Heart right ventricle (tissue), 16 donors: Measurements from ENCODE around the gene MAN1C1. TPM values are rescaled to one million over a fixed set of nuclear protein-coding genes. Genes with fewer than 3 reads are reported as not detected.
"Not testable (repeated sequence)": the region's sequence is repeated elsewhere in the genome, so short reads cannot be mapped to it uniquely, and the experiment has no call there.

Source experiments
- ATAC-seq, 8 donors: fragments of 200-7000 bp; cut with Tn5 transposase; one replicate each; pipeline ENCODE4 v1.9.1; 2020; ENCODE audit warnings: mild to moderate bottlenecking in 8 of 8, moderate library complexity in 8 of 8, moderate number of reproducible peaks in 1 of 8
- DNase-seq, 2 donors: peaks; one replicate each; pipeline ENCODE4 v3.0.0-alpha.2; 2020
- H3K27ac ChIP-seq, 10 donors: fragments of 200-600 bp; sonication (generic) in 2 of 10; one replicate each; pipeline versions ENCODE4 v1.5.0 to v1.8.0; 2020 to 2022; ENCODE audit warnings: mild to moderate bottlenecking in 3 of 10
- H3K27me3 ChIP-seq, 7 donors: fragments of 200-600 bp; one replicate each; pipeline ENCODE4 v1.8.0; 2021 to 2022; ENCODE audit warnings: mild to moderate bottlenecking in 2 of 7
- H3K36me3 ChIP-seq, 9 donors: fragments of 200-600 bp; sonication (generic) in 1 of 9; one replicate each; pipeline versions ENCODE4 v1.5.0 to v1.8.0; 2020 to 2022; ENCODE audit warnings: mild to moderate bottlenecking in 2 of 9
- H3K4me1 ChIP-seq, 9 donors: fragments of 200-600 bp; sonication (generic) in 1 of 9; one replicate each; pipeline versions ENCODE4 v1.5.0 to v1.8.0; 2020 to 2022; ENCODE audit warnings: mild to moderate bottlenecking in 4 of 9
- H3K4me3 ChIP-seq, 10 donors: fragments of 200-600 bp; sonication (generic) in 2 of 10; one replicate each; pipeline versions ENCODE4 v1.5.0 to v1.8.0; 2020 to 2022; ENCODE audit warnings: mild to moderate bottlenecking in 7 of 10, moderate library complexity in 2 of 10
- H3K9me3 ChIP-seq, 11 donors: fragments of 200-600 bp in 10 of 11; sonication (generic) in 2 of 11; one replicate each; pipeline versions ENCODE4 v1.5.0 to v1.8.0; 2013 to 2022; ENCODE audit warnings: mild to moderate bottlenecking in 2 of 11, control low read depth in 1 of 11, moderate library complexity in 1 of 11
- CTCF ChIP-seq, 9 donors: fragments of 200-600 bp; sonication (generic) in 2 of 9; IDR thresholded peaks; one replicate each; pipeline versions ENCODE4 v1.5.0 to v1.8.0; 2021 to 2022; ENCODE audit warnings: antibody characterized with exemption in 9 of 9, mild to moderate bottlenecking in 5 of 9, moderate library complexity in 1 of 9
- WGBS, 2 donors: extraction: QIAGEN DNeasy Blood & Tissue Kit; methylation state at CpG; one replicate each; pipeline ENCODE4 v1.1.7; 2013; ENCODE audit warnings: inconsistent platforms in 1 of 2; 5-methylcytosine and 5-hydroxymethylcytosine counted together
- intact Hi-C, 10 donors: fragments of 100-400 bp; cut with DNase I; formaldehyde crosslinking; loops; one replicate each; pipeline versions ENCODE4 v1.11.1 to v1.14.2; 2022
- polyA plus RNA-seq, 2 donors: library from polyadenylated mRNA; stranded (reverse); fragments of 200-250 nt; gene quantifications; one replicate each; pipeline ENCODE4 v1.2.3, GENCODE V29; 2013
- total RNA-seq, 10 donors: library from RNA; stranded (reverse); fragmentation: NEBNext Ultra II Directional in 3 of 10; extraction: Animal tissue kit (Norgen Biotek cat#: 25700) in 3 of 10; gene quantifications; one replicate each; pipeline versions ENCODE4 v1.2.1 to v1.2.4, GENCODE V29; 2021 to 2023
- donor health status: Arrhythmogenic right ventricular cardiomyopathy.
- donor health status: ischemic (EF 13 %, LVEDD 7.1; RV severe dilation, severe dysfunction).
- donor health status: healthy with polysubstance abuse.
- donor health status: DM: no; HTN: yes; CAD: no.
- donor health status: DM: no; HTN: no; CAD: no.
- donor health status: ischemic (EF 25% LVEDD 6.9; RV normal size, moderate dysfunction).
- donor health status: ischemic (EF 25% LVEDD 5.7; RV mildly dilated, moderate dysfunction).
- donor health status: healthy.
- donor health status: DM: yes; HTN: yes; CAD: no.
- donor health status: Ischemic cardiomyopathy.
- donor health status: ischemic (EF 35%, LVEDD 5.7; RV mildly dilated, moderate dysfunction).
- donor health status: nonischemic (EF 11% LVEDD 7.7; RV severe dilation, severe dysfunction).
- donor health status: DM: yes; HTN: yes; CAD: no.
- donor health status: PGD.
- donor health status: ischemic (EF 29% LVEDD 5.4; RV normal size, mild dysfunction).
- donor health status: nonischemic (EF 23%, LVEDD 6.1; RV moderate dilation, normal function).

The MAN1C1 gene
- total and polyA plus RNA-seq, 12 donors, result 9.7 to 23.4 (median 13.4) TPM

- no peak overlapping the region for H3K4me3 ChIP-seq
- no peak for DNase-seq
- H3K9me3 ChIP-seq, result peaks cover 0 to 6% (median 0%) of the 10 kb centered on the region in 11 donors
- ATAC-seq, result no peak
- peaks cover 0 to 14% (median 9%) of the 10 kb centered on the region in 9 donors for H3K4me1 ChIP-seq
- H3K36me3 ChIP-seq, result no peaks in the 10 kb centered on the region
- H3K27me3 ChIP-seq, result no peaks in the 10 kb centered on the region
- 75 to 80% methylated on average over 2 of the region's 2 CpGs for WGBS, 2 donors
- TF ChIP-seq CTCF (IDR thresholded peaks at IDR 0.05), result no peak
- intact Hi-C loops, result no loop called here
- no peak overlapping the region for H3K27ac ChIP-seq
Measured at GRCh38 chr1:25593861-25594260, 22.7 kb upstream of the MAN1C1 start.

- Histone ChIP-seq H3K27ac (no peak overlapping the region), H3K4me1 (peaks cover 0 to 9% (median 6%) of the 10 kb centered on the region in 9 donors), H3K36me3 (no peaks in the 10 kb centered on the region), H3K4me3 (no peak overlapping the region), H3K27me3 (no peaks in the 10 kb centered on the region), H3K9me3 (peaks cover 0 to 9% (median 0%) of the 10 kb centered on the region in 11 donors)
- TF ChIP-seq CTCF (IDR thresholded peaks at IDR 0.05), result no peak
- 67 to 91% methylated on average over 2 of the region's 2 CpGs for WGBS, 2 donors
- no peak for ATAC-seq
- no peak for DNase-seq
- intact Hi-C loops, result no loop called here
Measured at GRCh38 chr1:25594971-25595370, 21.6 kb upstream of the MAN1C1 start.

GRCh38 chr1:25596641-25597040 is 19.9 kb upstream of the MAN1C1 start:
- H3K9me3 ChIP-seq, intact Hi-C loops, H3K36me3 ChIP-seq, ATAC-seq, H3K4me1 ChIP-seq, H3K4me3 ChIP-seq, H3K27ac ChIP-seq, DNase-seq, H3K27me3 ChIP-seq: not testable (repeated sequence)
- 93 to 97% methylated on average over 5 of the region's 5 CpGs for WGBS, 2 donors

- no peak overlapping the region for H3K4me3 ChIP-seq
- ATAC-seq, result no peak
- peaks cover 0 to 9% (median 0%) of the 10 kb centered on the region in 11 donors for H3K9me3 ChIP-seq
- DNase-seq, result no peak
- no peaks in the 10 kb centered on the region for H3K27me3 ChIP-seq
- WGBS, 2 donors, result 90 to 96% methylated on average over 1 of the region's 1 CpG
- intact Hi-C loops, result no loop called here
- H3K36me3 ChIP-seq, result no peaks in the 10 kb centered on the region
- H3K4me1 ChIP-seq, result no peaks in the 10 kb centered on the region
- no peak for TF ChIP-seq CTCF (IDR thresholded peaks at IDR 0.05)
- no peak overlapping the region for H3K27ac ChIP-seq
Measured at GRCh38 chr1:25598879-25599278, 17.7 kb upstream of the MAN1C1 start.

GRCh38 chr1:25599969-25600610 is 16.5 kb upstream of the MAN1C1 start:
- Histone ChIP-seq H3K36me3 (no peaks in the 10 kb centered on the region), H3K27ac (no peak overlapping the region), H3K27me3 (no peaks in the 10 kb centered on the region), H3K9me3 (peaks cover 0 to 9% (median 0%) of the 10 kb centered on the region in 11 donors), H3K4me3 (no peak overlapping the region), H3K4me1 (no peaks in the 10 kb centered on the region)
- WGBS, 2 donors, result 87 to 91% methylated on average over 7 of the region's 7 CpGs
- DNase-seq (no peak), ATAC-seq (no peak)
- no peak for TF ChIP-seq CTCF (IDR thresholded peaks at IDR 0.05)
- intact Hi-C loops, result no loop called here

GRCh38 chr1:25600971-25601699 is 15.5 kb upstream of the MAN1C1 start:
- intact Hi-C loops, DNase-seq, H3K9me3 ChIP-seq, H3K4me3 ChIP-seq, ATAC-seq, H3K27ac ChIP-seq, H3K36me3 ChIP-seq, H3K4me1 ChIP-seq, H3K27me3 ChIP-seq: not testable (repeated sequence)
- WGBS, 2 donors, result 79 to 88% methylated on average over 5 of the region's 5 CpGs

GRCh38 chr1:25603779-25604538 is 12.6 kb upstream of the MAN1C1 start:
- H3K9me3 ChIP-seq, H3K27ac ChIP-seq, intact Hi-C loops, DNase-seq, H3K4me3 ChIP-seq, H3K4me1 ChIP-seq, H3K36me3 ChIP-seq, H3K27me3 ChIP-seq, ATAC-seq: not testable (repeated sequence)
- WGBS, 2 donors, result 93 to 95% methylated on average over 17 to 39 of the region's 55 CpGs
